ENCODE measurements around the gene ST3GAL3. TPM values are rescaled to one million over a fixed set of nuclear protein-coding genes. Genes with fewer than 3 reads are reported as not detected.

The ST3GAL3 gene
- total RNA-seq, 1 experiment from 2014 or later = 8.3 TPM

- Histone ChIP-seq H2BK5ac (ENCODE audit: insufficient read length, low read length) (no peak overlapping the region), H2BK20ac (ENCODE audit: low read depth, low read length, poor library complexity, severe bottlenecking) (no peak overlapping the region), H3K9ac (ENCODE audit: extremely low read depth, insufficient read length, low read length) (no peak overlapping the region), H3K79me2 (ENCODE audit: insufficient read depth, low read length) (no peaks in the 10 kb centered on the region), H4K91ac (ENCODE audit: insufficient read length, low read depth, low read length) (no peak overlapping the region), H3K23me2 (ENCODE audit: insufficient read length, low read depth, low read length, poor library complexity, severe bottlenecking) (no peaks in the 10 kb centered on the region), H3K9me3 (ENCODE audit: control insufficient read depth, low read depth, low read length) (no peaks in the 10 kb centered on the region), H3K18ac (ENCODE audit: insufficient read length, low read depth, low read length) (no peak overlapping the region), H2BK12ac (ENCODE audit: insufficient read length, low read depth, low read length) (no peak overlapping the region), H3K14ac (ENCODE audit: insufficient read depth, low read length) (no peak overlapping the region), H4K8ac (replicated peaks; ENCODE audit: insufficient read length, low read depth, low read length) (no peak overlapping the region), H3K27ac (ENCODE audit: insufficient read length, low read depth, low read length) (no peak overlapping the region), H2BK120ac (ENCODE audit: low read depth, low read length, poor library complexity, severe bottlenecking) (no peak overlapping the region), H3K56ac (ENCODE audit: insufficient read length, low read depth, low read length) (no peak overlapping the region), H2BK15ac (ENCODE audit: low read depth, low read length) (no peak overlapping the region), H2AFZ (ENCODE audit: low read length) (no peak overlapping the region), H3K27me3 (ENCODE audit: insufficient read depth, low read length) (no peaks in the 10 kb centered on the region), H3K4me2 (ENCODE audit: insufficient read depth, insufficient read length, low read length) (no peak overlapping the region), H3T11ph (ENCODE audit: low read length) (no peak overlapping the region), H3K4ac (ENCODE audit: low read depth, low read length) (no peak overlapping the region), H3K79me1 (ENCODE audit: insufficient read depth, low read depth, low read length, poor library complexity, severe bottlenecking) (no peaks in the 10 kb centered on the region), H3K23ac (ENCODE audit: insufficient read length, low read depth, low read length) (no peak overlapping the region), H2AK5ac (ENCODE audit: insufficient read length, low read length) (no peak overlapping the region), H3K4me1 (ENCODE audit: insufficient read depth, low read length) (peaks cover 2% of the 10 kb centered on the region; the same call in 1 of the 2 replicates), H4K20me1 (ENCODE audit: control insufficient read depth, insufficient read depth, insufficient read length) (no peaks in the 10 kb centered on the region), H4K5ac (ENCODE audit: insufficient read length, low read depth, low read length) (no peak overlapping the region)
- whole genome bisulfite sequencing (ENCODE audit: extremely low coverage, insufficient read length, low lambda C conversion rate) = no CpG with 5 or more reads among the region's 4 CpGs
- Mint-ChIP-seq H3K36me3 (ENCODE audit: insufficient read depth in 1 of 3, low read depth in 3 of 3) (peaks cover 0 to 2% (median 2%) of the 10 kb centered on the region in 3 experiments; a peak in 3 of 7 replicates), H3K27ac (no peak overlapping the region), H3K9me3 (peaks cover 0 to 1% of the 10 kb centered on the region in 2 experiments; a peak in 2 of 5 replicates), H3K4me1 (no peaks in the 10 kb centered on the region), H3K27me3 (ENCODE audit: low read depth) (no peaks in the 10 kb centered on the region), H3K4me3 (no peak overlapping the region)
- DNase-seq = no peak
- TF ChIP-seq, protein P1, sequence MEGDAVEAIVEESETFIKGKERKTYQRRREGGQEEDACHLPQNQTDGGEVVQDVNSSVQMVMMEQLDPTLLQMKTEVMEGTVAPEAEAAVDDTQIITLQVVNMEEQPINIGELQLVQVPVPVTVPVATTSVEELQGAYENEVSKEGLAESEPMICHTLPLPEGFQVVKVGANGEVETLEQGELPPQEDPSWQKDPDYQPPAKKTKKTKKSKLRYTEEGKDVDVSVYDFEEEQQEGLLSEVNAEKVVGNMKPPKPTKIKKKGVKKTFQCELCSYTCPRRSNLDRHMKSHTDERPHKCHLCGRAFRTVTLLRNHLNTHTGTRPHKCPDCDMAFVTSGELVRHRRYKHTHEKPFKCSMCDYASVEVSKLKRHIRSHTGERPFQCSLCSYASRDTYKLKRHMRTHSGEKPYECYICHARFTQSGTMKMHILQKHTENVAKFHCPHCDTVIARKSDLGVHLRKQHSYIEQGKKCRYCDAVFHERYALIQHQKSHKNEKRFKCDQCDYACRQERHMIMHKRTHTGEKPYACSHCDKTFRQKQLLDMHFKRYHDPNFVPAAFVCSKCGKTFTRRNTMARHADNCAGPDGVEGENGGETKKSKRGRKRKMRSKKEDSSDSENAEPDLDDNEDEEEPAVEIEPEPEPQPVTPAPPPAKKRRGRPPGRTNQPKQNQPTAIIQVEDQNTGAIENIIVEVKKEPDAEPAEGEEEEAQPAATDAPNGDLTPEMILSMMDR (conservative IDR thresholded peaks at IDR 0.05) = no peak
Measured at GRCh38 chr1:43802356-43802980, 95.1 kb downstream of the ST3GAL3 start.
